NB4 (cell line): ENCODE data around the gene PLCH1.

Experiments used
- POLR2A ChIP-seq: IDR thresholded peaks from 2 replicates; pipeline ENCODE4 v1.6.1; 2011; ENCODE audit warnings: mild to moderate bottlenecking; ENCODE audit not compliant: insufficient read length; ENCODE audit errors: extremely low read depth
- TF ChIP-seq, protein P1 (sequence below): IDR thresholded peaks from one replicate; pipeline ENCODE4 v1.5.1; 2012; ENCODE audit warnings: low read depth, low read length
- TF ChIP-seq, protein P2 (sequence below): IDR thresholded peaks from 2 replicates; pipeline ENCODE4 v1.6.1; 2011; ENCODE audit warnings: low read depth, low read length

DNA sequence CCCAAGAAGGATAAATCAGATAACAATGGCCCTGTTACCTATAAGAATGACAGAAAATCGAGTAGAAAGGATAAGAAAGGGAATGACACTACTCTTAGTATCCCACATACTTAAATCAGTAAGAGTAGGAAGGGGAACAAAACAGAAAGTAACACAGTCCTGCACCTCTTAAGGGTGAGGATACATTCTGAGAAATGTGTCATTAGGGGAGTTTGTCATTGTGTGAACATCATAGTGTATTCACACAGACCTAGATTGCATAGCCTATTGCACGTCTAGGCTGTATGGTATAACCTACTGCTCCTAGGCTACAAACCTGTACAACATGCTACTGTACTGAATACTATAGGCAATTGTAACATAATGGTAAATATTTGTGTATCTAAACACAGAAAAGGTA is 142.6 kb downstream of the PLCH1 start:
- no peak for TF ChIP-seq POLR2A
- TF ChIP-seq, protein P1, sequence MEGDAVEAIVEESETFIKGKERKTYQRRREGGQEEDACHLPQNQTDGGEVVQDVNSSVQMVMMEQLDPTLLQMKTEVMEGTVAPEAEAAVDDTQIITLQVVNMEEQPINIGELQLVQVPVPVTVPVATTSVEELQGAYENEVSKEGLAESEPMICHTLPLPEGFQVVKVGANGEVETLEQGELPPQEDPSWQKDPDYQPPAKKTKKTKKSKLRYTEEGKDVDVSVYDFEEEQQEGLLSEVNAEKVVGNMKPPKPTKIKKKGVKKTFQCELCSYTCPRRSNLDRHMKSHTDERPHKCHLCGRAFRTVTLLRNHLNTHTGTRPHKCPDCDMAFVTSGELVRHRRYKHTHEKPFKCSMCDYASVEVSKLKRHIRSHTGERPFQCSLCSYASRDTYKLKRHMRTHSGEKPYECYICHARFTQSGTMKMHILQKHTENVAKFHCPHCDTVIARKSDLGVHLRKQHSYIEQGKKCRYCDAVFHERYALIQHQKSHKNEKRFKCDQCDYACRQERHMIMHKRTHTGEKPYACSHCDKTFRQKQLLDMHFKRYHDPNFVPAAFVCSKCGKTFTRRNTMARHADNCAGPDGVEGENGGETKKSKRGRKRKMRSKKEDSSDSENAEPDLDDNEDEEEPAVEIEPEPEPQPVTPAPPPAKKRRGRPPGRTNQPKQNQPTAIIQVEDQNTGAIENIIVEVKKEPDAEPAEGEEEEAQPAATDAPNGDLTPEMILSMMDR: no peak
- TF ChIP-seq, protein P2, sequence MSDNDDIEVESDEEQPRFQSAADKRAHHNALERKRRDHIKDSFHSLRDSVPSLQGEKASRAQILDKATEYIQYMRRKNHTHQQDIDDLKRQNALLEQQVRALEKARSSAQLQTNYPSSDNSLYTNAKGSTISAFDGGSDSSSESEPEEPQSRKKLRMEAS: no peak
